Iris pigment epithelial cell (primary cell): ENCODE measurements around the gene NEK10.
"Not testable (repeated sequence)": the region's sequence is repeated elsewhere in the genome, so short reads cannot be mapped to it uniquely, and the experiment has no call there.

ENCODE experiments used
- DNase-seq: peaks from one replicate; pipeline ENCODE4 v3.0.0-alpha.2; 2011; ENCODE audit warnings: low read depth

Gene NEK10

DNA sequence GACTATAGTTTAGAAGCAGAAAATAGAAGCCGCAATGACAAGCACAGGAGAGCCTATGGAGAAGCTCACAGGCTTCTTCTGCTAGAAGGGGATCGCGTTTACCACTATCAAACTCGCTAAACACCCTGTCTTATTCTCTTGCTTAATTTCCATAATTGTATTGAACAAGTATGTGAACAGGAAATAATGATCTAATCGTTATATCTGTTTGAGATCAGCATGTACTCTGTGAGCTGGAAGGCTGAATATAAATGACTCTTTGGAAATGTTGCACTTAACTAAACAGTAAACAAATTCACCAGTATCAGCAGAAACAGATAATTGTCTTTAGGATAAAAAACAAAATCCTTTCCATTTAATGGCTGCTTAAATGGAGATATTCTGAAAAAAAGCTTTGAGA lies 15.0 kb downstream of the NEK10 start:
- peak; percentile 17 for DNase-seq

DNA sequence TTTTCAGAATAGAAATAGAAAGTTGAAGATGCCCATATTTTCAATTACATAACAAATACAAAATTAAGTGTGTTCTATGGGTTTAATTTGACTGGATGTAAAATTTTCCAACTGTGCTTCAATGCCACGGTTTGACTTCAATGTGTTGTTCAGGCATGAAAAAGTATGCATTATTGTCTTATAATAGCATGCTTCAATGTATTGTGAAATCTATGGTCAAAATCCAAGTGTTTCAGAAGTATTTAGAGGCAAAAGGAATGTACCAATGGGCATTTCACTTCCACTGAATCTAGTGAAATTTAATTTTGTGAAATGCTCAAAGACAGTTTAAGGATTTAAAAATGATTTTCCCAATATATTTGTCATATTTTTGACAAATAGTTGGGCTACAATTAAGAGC lies 16.0 kb downstream of the NEK10 start:
- DNase-seq = peak; percentile 61

DNA sequence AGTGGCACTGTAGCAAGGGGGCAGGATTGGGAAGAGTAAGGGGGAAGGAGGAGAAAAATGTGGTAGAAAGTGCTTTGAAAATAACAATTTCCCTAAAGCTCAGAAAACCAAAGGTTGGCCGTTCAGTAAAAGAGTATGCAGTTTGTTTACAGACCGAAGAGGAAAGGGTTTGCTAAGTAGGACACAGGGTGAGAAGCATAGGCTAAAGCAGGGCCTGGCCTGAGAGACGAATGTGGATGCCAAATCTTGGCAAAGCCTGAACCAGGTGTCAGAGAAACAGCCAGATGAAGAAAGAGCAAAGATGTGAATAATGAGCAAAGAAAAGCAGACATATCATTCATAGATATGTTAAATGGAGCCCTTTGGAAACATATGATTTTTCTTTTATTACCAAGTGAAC lies 17.1 kb downstream of the NEK10 start:
- no peak for DNase-seq

DNA sequence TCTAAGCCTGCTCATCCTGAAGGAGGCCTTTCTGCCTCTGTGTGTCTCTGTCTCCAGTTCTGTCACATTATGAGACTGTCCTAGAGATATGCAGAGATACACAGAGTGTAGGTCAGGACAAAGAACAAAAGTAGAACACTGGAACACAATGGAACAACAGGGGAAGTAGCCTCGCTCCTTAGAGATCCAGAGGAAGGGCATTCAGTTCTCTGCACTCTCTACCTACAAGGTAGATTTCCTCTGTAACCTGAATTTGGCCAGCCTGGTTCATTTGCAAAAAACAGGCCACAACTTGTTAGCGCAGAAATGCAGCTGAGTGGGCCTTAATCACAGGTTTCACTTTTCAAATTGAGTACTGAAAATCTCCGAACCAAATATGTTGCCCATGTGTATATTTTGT lies 19.4 kb downstream of the NEK10 start:
- no peak for DNase-seq

DNA sequence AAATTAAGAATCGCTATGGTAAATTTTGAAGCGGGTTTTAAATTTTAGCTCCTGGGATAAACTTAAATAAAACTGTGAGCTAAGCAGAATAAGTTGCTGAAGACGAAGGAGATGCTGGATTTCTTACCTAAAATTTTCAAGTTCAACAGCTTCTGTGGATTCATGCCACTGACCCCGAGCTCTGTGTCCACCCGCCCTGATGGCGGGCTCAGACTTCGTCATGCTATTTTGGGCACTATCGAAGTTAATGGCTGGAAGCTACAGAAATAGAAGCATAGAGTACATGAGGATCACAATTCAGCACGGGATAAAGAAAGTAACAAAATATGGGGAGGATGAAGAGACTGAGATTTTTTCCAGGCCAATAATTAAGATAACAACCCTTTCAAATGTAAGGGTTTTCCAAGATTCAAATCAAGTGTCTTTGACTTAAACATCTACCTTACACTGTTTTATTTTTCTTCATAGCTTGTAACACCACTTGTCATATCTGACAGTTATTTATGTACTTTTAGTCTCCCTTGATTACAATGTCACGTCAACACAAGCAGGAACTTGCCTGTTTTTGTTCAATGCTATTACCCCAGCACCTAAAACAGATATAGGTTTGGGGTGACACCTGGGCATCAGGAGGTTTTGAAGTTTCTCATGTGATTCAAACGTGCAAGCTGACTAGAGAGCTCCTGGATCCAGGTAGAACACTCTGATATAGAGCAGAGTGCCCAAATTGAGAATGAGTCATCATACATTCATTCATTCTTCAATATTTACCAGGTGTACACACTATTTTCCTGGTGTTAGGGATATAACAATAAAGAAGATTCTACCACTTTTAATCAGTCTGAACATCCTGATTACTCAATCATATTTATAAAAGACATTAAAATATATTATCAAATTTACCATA lies 23.0 kb downstream of the NEK10 start:
- DNase-seq = no peak

DNA sequence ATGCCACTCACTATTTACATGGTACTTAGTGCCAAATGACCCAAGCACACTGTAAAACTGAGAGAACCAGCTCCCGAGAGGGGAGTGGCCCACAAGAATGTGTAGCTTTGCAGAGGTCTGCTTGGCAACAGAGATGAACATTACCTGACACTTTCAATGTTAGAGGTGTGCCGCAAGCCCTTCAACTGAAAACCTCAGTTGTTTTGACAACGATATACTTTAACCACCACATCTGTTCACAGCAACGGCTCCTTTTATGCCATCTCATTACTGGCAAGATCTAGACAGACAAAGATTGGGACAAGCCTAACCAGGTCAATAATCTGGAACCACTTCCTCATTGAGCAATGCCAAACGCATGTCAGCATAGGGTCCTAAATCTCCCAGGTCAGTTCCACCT lies 23.7 kb downstream of the NEK10 start:
- no peak for DNase-seq

DNA sequence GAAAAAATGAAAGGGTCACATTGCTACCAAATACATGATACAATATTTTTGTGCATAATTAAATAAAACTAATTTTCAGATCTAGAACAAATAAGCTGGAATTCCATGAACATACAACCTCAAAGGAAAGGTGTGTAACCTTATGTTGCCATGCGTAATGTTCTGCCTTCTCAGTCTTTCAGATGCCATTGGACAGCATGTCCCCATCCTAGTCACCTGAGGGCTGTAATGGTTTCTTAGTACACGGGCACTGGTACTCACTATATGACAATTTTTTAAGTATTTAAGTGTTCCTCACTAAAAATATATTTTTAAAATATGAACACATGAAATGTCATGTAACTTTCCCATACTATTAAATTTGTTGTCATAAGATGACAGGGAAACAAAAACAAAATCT lies 24.1 kb downstream of the NEK10 start:
- no peak for DNase-seq

DNA sequence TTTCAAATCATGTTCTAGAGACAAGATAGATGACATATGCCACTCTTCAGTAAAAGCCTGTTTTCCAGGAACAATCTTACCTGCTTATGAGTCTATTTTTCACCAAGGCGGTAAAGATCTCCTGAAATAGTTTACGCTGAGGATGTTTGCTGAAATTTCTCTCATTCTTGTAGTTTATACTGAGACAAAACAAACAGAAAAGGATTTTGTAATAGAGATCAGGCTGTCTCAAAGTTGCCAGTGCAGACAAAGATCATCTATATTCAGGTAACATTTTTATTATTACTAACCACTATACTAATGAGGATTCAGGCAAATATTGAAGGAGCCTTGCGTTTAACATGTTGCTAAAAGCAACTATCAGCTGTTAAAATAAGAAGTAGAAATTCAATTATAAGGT lies 25.0 kb downstream of the NEK10 start:
- DNase-seq = no peak

DNA sequence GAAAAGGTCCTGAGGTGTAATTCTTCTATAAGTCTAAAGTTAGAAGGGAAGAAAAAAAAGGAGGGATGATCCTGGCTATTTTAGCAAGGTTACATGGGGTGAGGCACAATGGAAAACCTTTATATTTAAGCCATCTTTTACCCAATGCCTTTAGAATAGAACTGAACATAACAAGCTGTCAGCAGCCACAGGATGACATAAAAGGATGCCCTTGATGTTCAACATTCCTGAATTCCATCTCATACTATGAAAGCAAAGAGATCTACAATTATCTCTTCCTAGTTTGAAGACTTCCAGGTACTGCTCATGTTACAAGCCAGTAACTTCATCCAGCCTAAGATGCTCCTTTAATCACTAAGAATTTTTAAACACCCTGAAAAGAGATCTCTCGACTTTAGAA lies 26.9 kb downstream of the NEK10 start:
- DNase-seq = no peak

DNA sequence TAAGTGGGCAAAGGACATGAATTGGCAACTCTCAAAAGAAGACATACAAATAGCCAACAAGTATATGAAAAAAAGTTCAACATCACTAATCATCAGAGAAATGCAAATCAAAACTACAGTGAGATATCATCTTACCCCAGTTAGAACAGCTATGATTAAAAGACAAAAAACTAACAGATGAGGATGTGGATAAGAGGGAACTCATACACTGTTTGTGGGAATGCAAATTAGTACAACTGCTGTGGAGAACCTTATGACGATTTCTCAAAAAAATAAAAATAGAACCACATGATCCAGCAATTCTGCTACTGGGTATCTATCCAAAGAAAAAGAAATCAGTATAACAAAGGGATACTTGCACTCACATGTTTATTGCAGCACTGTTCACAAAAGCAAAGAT lies 28.6 kb downstream of the NEK10 start:
- no peak for DNase-seq

DNA sequence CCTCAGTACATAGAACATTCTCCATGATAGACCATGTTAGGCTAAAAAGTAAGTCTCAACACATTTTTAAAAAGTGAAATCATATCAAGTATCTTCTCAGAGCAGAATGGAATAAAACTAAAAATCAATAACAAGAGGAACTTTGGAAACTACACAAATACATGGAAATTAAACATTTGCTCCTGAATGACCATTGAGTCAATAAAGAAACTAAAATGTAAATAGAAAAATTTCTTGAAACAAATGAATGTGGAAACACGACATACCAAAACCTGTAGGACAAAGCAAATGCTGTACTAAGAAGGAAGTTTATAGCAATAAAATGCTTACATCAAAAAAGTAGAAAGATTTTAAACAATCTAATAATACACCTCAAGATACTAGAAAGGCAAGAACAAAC lies 33.6 kb downstream of the NEK10 start:
- no peak for DNase-seq

DNA sequence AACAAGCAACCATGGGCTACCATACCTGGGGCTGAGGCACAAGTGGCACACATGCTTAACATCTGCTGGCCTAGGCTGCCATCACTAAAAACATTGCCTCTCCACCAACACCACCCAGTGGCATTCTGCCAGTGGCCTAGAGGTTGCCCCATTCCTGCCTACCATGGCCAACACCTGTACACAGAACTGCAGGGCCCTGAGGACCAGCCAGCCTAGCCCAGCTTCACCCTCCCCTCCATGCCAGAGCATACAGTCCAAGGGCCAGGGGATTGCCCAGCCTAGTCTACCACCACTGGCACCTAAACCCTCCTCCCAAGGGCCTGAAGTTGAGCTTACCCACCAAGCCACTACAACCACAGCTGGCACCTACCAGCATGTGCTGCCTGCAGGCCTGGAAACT lies 35.3 kb downstream of the NEK10 start:
- no peak for DNase-seq

DNA sequence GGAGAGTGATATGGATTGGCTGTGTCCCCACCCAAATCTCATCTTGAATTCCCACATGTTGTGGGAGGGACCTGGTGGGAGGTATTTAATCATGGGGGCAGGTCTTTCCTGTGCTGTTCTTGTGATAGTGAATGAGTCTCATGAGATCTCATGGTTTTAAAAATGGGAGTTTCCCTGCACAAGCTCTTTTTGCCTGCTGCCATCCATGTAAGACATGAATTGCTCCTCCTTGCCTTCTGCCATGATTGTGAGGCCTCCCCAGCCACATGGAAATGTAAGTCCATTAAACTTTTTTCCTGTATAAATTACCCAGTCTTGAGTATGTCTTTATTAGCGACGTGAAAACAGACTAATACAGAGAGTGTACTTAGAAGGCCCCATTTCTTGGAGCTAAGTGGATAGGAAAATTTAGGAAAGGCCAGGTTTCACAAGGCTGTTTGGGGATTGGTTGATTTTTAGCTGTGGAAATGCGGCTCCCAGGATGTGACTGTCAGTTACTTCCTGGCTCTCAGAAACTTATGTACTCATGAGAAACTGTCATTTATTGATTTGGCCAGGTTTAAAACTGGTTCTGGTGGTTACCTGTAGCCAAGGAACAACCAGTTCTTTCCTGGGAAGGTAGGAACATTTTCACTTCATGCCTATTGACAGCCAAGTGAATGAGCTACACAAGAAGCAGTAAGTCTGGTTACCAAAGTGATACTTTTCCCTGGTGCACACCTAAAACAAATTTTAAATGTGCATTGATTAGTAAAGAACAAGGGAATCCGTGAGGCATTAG lies 40.0 kb downstream of the NEK10 start:
- DNase-seq = not testable (repeated sequence)

DNA sequence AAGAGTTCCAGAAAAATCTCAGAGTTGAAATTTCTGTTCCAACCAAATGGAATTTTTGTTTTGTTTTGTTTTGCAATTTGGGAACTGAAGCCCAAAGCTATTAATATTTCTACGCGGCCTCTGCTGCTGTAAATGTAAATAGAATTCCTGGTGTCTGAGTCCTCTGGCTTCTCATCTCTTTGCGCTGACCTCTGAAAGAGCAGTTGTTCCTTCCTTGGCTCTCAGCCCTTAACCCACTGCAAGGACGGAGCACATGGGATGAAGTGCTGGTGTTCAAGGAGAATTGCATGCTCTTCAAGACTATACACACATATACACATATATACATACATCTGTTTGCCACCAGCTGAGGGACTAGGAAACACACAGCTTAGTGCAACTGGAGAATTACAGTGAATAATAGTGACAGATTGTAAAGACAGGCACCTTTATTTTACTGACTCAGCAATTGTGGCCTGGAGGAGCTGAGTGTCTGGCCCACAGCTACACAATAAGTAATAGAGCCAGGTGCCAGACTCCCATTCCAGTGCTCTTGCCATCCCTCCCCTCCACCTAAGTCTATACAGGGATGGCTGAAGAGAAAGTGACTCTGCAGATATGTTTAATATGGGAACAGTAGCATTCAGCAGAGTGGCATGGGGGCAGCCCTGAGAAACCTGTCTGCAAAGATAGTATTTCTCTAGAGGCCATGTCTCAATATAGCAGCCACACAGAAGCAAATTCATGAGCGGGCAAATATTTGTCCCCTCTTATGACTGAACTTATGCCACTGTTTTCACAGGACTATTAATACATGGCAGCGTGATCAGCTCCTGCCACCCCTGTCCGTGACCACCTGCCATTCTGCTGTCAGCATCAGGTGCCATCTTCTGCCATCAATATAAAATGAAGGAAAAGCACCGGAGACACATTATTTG lies 42.3 kb downstream of the NEK10 start:
- peak; percentile 95 for DNase-seq

DNA sequence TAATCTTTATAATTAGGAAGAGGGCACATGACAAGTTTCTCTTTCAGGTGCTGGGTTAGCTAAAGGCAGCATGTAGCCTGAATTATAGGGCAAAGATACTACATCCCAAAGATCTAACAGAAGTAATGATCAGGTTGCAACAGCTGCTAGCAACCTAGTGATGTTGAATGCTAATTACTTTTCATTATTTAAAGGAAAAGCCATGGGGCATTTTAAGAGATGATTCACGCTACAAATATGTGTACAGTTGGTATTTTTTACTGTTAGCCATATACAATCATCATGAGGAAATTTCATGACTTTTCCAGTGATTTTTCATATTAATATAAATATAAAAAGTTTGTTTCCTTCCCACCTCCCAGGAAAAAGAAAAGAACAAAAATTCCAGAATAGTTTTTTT lies 43.0 kb downstream of the NEK10 start:
- peak; percentile 46 for DNase-seq

DNA sequence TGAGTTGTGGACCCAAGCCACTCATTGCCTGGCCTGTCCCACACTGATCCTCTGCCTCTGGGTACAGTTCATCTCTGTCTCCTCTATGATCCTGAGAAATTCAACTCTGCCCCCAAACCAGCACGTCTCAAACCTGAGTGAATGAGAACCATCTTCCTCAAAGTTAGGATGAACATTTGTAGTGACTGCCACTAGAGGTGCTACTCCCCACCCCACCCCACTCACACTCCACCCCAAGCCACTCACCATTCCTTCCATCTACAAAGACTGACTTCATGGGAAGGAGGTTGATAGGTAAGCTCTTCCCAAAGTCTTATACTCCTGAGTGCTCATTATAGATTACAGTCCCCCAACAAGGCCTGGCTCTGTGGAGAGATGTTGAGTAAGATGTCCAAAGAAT lies 43.8 kb downstream of the NEK10 start:
- DNase-seq = no peak

DNA sequence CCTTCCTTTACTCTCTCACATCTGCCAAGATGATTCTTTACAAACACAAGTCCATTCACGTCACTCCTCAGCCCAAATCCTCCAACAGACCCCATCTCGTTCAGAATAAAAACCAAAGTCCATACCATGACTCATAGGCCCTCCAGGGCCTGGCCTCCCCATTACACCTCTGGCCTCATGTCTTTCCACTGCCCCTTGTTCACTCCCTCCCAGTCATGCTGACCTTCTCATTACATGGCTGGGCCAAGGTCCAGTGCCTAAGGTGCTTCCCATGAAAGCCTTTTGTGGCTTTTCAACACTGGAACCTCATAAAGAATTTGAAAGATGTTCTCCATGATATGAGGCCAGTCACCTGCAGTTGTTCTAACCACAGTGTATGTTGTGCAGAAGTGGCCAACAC lies 44.5 kb downstream of the NEK10 start:
- DNase-seq = no peak

DNA sequence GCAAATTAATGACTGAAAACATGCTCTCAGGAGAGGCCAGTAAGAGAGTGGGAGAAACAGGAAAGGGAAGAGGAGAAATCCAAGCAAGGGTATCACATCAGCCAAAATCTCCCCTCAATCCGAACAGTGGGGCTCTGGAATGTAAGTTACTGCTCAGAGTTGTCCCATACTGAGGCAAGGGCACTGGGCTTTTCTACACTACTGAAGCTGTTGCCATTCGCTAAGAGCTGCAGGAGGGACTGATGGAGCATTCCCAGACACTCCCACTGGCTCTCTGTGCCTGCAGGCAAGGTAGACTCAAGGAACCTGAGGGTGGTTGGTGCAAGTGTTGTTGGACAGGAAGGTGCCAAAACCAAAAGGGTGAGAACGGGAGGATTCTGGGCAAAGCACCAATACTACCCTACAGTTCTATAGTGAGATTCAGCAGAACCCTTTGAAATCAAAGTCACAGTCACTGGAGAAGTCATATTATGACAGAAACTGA lies 46.1 kb downstream of the NEK10 start:
- no peak for DNase-seq

DNA sequence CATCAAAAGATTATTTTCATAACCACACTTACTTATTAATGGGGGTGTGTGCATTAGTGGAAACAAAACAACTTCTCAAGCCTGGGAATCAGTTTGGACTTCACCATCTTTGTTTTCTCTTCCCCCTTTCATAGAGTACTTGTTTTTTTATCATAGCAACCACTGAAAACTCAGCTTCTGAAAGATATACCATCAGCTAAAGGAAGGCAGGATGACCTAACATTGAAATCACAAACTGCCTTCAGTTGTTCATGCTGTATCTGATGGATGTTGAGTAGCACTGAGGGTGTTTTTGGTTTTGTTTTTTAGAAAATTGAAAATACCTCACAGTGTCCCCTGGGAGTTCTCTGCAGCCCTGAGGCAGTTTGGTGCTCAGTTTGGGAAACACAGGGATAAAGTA lies 46.5 kb downstream of the NEK10 start:
- DNase-seq = no peak

DNA sequence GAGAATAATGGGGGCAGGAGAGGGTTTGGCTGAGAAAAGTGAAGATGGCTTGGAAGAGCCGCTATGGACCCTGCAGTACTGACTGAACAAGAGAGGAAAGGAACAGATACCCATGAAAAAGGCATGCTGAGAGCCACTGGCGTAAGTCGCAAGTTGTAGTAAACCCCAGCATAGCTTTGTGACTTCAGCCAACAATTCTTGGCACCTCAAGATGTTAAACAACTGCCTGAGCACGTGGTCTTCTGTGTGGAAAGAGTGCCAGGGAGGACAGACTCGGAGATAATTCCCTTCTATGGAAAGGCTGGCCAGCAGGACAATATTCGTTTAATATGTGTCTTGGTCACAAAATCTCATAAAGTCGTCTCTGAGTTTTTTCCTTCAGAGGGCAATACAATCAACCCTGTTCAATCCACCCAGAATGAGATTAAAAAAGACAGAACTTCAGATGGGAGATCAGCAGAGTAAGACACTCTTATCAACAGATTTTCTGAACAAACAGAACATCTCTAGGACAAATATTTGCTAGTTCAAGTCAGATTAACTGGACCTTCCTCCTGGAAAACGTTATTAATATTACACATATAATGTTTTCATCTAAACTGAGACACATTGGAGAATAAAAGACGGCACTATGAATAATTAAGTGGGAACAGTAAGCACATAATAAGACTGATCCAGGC lies 49.2 kb downstream of the NEK10 start:
- DNase-seq = no peak

DNA sequence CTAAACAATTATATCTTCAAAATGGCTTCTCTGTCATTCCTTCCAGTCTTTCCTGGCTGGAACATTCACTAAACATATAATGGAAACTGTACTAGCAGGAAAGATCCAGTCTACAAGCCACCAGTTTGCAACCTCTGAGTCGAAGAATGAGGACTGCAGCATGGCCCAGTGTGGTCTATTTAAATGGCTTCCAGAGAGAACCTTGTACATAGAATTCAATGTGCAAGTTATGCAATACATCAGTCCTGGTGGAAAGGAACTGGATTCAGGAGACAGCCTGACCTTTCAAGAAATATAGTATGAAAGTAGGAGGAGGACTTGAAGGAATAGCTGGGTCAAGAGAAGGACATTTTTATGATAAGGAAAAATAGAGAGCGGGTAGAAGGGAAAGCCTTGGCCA lies 49.9 kb downstream of the NEK10 start:
- DNase-seq = no peak

DNA sequence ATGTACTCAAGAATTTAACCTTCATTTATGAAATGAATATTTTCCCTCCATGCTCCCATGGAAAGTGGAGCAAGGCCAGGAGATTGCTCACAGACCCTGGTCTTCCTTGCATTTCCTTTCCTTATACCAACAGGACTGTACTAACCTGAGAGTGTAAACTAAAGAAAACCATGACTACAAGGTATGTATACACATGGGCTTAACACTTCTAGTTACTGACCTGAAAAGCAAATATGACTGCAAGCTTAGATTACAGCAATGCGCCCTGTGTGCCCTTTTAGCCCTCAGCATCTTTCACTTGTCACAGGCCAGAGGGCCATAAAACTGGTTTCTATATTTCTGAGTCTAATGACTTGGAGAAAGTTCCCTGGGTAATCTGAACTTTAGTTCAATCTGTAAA lies 52.1 kb downstream of the NEK10 start:
- no peak for DNase-seq
